CD4-positive, alpha-beta T cell treated with Interleukin-17A for 4 hours (primary cell): ENCODE results near the gene TRAIP.
A peak's percentile ranks its signal among the peaks of the same experiment; 100 is the strongest.

Source experiments
- DNase-seq: peaks from one replicate; pipeline ENCODE4 v3.0.0-alpha.2; 2020; ENCODE audit warnings: mixed read lengths

The TRAIP gene

GRCh38 chr3:49813497-49814174 lies 42.7 kb downstream of the TRAIP start, which contains the start of gene UBA7:
TSS of gene UBA7 (minus strand) at chr3:49813953. CDS start at chr3:49813787, 166 bp downstream.
- peak; percentile 52 for DNase-seq

GRCh38 chr3:49812916-49813496 lies 43.4 kb downstream of the TRAIP start:
- no peak for DNase-seq

- DNase-seq: peak; percentile 24
These were observed 48.8 kb downstream of the TRAIP start for GRCh38 chr3:49807431-49808114.

- DNase-seq: no peak
These were observed 49.5 kb downstream of the TRAIP start for GRCh38 chr3:49806850-49807249.

- DNase-seq: peak; percentile 50
These were observed 50.3 kb downstream of the TRAIP start for GRCh38 chr3:49805897-49806701.

GRCh38 chr3:49805367-49805782 lies 51.0 kb downstream of the TRAIP start:
- DNase-seq: no peak

GRCh38 chr3:49804141-49805041 lies 52.0 kb downstream of the TRAIP start:
- no peak for DNase-seq

GRCh38 chr3:49803465-49804140 lies 52.8 kb downstream of the TRAIP start:
- DNase-seq: peak; percentile 59

GRCh38 chr3:49802719-49803464 lies 53.5 kb downstream of the TRAIP start, which contains the start of gene INKA1:
TSS of gene INKA1 (plus strand) at chr3:49803261. CDS start at chr3:49803393, 132 bp downstream.
- peak; percentile 94 for DNase-seq

- DNase-seq: no peak
These were observed 55.2 kb downstream of the TRAIP start for GRCh38 chr3:49801160-49801559.

GRCh38 chr3:49799761-49800160 lies 56.6 kb downstream of the TRAIP start, which contains the start of gene CDHR4:
TSS of gene CDHR4 (minus strand) at chr3:49799873. CDS start at chr3:49799812, 61 bp downstream.
- no peak for DNase-seq

GRCh38 chr3:49799105-49799504 lies 57.3 kb downstream of the TRAIP start:
- DNase-seq: no peak

GRCh38 chr3:49794926-49795905 lies 61.1 kb downstream of the TRAIP start:
- no peak for DNase-seq

GRCh38 chr3:49794431-49794830 lies 61.9 kb downstream of the TRAIP start:
- no peak for DNase-seq

- no peak for DNase-seq
These were observed 62.8 kb downstream of the TRAIP start for GRCh38 chr3:49793486-49794085.

GRCh38 chr3:49792371-49793150 lies 63.8 kb downstream of the TRAIP start:
- no peak for DNase-seq

GRCh38 chr3:49791571-49791970 lies 64.8 kb downstream of the TRAIP start:
- no peak for DNase-seq
